Neutrophil (primary cell): ENCODE results near the gene F12.
A peak's percentile ranks its signal among the peaks of the same experiment; 100 is the strongest.
"Not testable (repeated sequence)": the region's sequence is repeated elsewhere in the genome, so short reads cannot be mapped to it uniquely, and the experiment has no call there.

Source experiments
- H3K27ac ChIP-seq: fragments of 200-600 bp; sonication (generic); 2 replicates; pipeline ENCODE4 v1.5.1; 2016; ENCODE audit warnings: mild to moderate bottlenecking, moderate library complexity
- H3K27me3 ChIP-seq: fragments of 200-600 bp; sonication (generic); 2 replicates; pipeline ENCODE4 v1.6.0; 2016; ENCODE audit warnings: mild to moderate bottlenecking
- H3K36me3 ChIP-seq: fragments of 200-600 bp; sonication (generic); 2 replicates; pipeline ENCODE4 v1.5.1; 2017
- H3K4me1 ChIP-seq, 2 experiments: fragments of 200-600 bp in 1 of 2; sonication (generic) in 1 of 2; 1 replicate in 1 of 2; 2 replicates in 1 of 2; pipeline versions ENCODE4 v1.5.1 to v1.6.1; 2013 to 2016; ENCODE audit warnings: low read depth in 1 of 2, low read length in 1 of 2, mild to moderate bottlenecking in 1 of 2, moderate library complexity in 1 of 2; ENCODE audit not compliant: control insufficient read depth in 1 of 2, insufficient read depth in 1 of 2
- H3K4me3 ChIP-seq, 2 experiments: fragments of 200-600 bp in 1 of 2; sonication (generic) in 1 of 2; 1 replicate in 1 of 2; 2 replicates in 1 of 2; pipeline ENCODE4 v1.5.1; 2013 to 2016; ENCODE audit warnings: low read depth in 1 of 2, low read length in 1 of 2, mild to moderate bottlenecking in 1 of 2, moderate library complexity in 1 of 2
- H3K9me3 ChIP-seq: fragments of 200-600 bp; sonication (generic); 2 replicates; pipeline ENCODE4 v1.5.1; 2016
- TF ChIP-seq, protein P1 (sequence below): fragments of 200-600 bp; sonication (generic); IDR thresholded peaks from 2 replicates; pipeline ENCODE4 v1.5.1; 2016; ENCODE audit warnings: antibody characterized with exemption

Gene F12

DNA sequence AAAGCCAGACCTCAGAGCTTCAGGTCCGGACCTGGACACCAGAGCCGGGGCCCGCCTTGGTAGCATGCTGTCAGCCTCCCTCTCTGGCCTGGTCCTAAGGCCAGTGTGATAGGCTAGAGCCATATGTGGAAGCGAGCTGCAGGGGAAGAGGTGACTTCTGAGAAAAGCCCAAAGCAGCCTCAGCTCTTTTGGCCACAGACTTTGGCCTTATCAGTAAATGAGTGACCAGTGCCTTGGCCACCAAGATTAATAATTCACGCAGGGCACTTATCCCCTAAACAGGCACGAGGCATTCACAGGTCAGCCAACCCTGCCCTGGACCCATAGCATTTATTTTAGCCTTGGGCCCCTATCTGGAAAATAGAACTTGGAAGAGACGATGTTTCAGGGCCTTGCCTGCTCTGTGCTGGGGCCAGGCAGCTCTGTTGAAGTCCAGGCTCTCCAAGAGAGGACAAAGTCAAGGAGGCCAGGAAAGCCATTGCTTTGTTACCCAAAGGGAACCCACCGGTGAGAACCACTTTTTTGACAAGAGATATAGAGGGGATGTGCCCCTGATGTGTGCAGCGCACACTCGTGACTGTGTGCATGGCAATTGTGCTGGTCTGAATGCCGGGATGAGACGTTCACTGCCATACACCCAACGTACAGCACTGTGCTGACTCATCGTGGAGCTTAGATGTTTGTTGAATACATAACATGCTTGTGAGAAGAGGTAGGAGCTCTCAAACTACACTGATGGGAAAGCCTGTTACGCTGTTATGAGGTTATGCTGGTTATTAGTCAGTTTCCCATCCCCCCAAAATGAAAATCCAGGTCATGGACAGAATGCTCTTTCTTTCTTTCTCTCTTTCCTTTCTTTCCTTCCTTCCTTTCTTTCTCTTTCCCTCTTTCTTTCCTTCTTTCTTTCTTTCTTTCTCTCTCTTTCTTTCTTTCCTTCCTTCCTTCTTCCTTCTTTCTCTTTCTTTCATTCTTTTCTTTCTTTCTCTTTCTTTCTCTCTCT lies 30.2 kb downstream of the F12 start:
- Histone ChIP-seq H3K4me3 (no peak overlapping the region), H3K27me3 (no peaks in the 10 kb centered on the region), H3K27ac (no peak overlapping the region), H3K4me1 (peaks cover 5% of the 10 kb centered on the region in 2 experiments), H3K9me3 (no peaks in the 10 kb centered on the region), H3K36me3 (peaks cover 11% of the 10 kb centered on the region)
- TF ChIP-seq, protein P1, sequence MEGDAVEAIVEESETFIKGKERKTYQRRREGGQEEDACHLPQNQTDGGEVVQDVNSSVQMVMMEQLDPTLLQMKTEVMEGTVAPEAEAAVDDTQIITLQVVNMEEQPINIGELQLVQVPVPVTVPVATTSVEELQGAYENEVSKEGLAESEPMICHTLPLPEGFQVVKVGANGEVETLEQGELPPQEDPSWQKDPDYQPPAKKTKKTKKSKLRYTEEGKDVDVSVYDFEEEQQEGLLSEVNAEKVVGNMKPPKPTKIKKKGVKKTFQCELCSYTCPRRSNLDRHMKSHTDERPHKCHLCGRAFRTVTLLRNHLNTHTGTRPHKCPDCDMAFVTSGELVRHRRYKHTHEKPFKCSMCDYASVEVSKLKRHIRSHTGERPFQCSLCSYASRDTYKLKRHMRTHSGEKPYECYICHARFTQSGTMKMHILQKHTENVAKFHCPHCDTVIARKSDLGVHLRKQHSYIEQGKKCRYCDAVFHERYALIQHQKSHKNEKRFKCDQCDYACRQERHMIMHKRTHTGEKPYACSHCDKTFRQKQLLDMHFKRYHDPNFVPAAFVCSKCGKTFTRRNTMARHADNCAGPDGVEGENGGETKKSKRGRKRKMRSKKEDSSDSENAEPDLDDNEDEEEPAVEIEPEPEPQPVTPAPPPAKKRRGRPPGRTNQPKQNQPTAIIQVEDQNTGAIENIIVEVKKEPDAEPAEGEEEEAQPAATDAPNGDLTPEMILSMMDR = no peak

DNA sequence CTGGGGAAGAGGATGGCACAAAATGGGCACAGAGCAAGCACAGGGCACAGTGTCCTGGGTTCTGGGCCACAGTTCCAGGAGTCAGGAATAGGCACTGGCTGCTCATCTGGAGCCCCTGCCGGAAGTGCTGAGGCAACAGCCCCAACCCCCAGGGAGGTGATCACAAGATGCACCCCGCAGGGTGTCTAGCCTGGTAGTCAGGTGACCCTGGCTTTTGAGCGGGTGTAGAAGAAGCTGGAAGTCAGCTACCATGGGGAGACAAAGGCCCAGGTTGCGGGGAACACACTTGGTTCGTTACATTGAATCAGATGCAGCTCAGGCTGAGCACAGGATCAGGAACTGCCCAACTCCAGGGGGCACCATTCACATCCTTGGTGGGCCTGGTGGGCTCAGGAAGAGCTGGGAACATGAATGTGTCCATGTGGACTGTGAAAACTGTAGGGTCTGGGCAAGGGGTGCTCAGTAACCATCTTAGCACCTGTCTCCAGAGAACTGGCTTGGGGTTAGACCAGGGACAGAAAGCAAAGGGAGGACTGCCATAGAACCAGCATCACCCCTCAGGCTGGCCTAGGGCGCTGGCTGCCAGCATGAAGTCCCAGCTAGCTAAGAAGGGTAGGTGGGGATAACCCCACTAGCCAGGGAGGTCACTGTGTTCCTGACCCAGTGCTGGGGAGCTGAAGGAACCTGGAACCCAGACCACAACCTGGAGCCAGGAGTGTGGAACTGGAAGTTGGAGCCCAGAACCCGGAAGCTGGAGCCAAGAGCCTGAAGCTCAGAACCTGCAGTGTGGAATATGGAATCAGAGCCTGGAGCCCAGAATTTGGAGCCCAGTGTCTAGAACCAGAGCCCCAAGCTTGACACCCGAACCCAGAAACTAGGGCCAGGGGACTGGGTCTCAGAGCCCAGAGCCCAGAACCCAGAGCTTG lies 31.2 kb downstream of the F12 start:
- H3K27ac ChIP-seq = no peak overlapping the region
- no peaks in the 10 kb centered on the region for H3K27me3 ChIP-seq
- no peak overlapping the region for H3K4me3 ChIP-seq
- no peaks in the 10 kb centered on the region for H3K9me3 ChIP-seq
- TF ChIP-seq, protein P1 = no peak
- H3K36me3 ChIP-seq = peaks cover 22% of the 10 kb centered on the region
- peaks cover 6 to 10% of the 10 kb centered on the region in 2 experiments for H3K4me1 ChIP-seq

DNA sequence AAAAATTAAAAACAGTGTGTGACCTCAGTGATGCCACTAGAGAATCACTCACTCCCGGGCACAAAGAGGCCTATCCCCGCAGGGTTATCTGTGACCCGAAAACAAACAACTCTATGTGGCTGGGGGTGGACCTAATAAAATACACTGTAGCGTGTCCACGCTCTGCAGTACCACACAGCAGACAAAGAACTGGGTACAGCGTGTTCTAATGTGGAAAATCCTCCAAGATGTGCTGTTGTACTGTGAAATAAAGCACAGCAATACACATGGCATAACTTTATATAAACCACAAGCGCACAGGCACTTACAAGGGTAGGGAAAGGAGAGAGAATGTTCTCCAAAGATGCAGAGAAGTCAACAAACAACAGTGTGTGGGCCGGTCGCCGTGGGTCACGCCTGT lies 33.3 kb downstream of the F12 start:
- H3K27ac ChIP-seq = no peak overlapping the region
- H3K36me3 ChIP-seq = peaks cover 42% of the 10 kb centered on the region
- H3K4me3 ChIP-seq = no peak overlapping the region
- no peaks in the 10 kb centered on the region for H3K9me3 ChIP-seq
- TF ChIP-seq, protein P1 = no peak
- no peaks in the 10 kb centered on the region for H3K27me3 ChIP-seq
- peaks cover 21 to 25% of the 10 kb centered on the region in 2 experiments for H3K4me1 ChIP-seq

DNA sequence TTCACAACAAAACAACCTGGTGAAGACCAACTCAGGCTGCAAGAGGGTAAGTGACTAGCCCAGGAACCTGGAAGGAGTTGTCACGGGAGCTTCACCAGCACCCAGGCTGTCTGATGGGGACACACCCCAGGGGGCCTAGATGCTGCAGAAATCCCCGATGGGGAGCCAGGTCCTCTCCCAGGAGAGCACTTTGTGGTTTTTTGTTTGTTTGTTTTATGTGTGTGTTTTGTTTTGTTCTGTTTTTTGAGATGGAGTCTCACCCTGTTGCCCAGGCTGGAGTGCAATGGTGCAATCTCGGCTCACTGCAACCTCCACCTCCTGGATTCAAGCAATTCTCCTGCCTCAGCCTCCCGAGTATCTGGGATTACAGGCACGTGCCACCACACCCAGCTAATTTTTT lies 33.8 kb downstream of the F12 start:
- H3K27ac ChIP-seq, H3K27me3 ChIP-seq, H3K9me3 ChIP-seq, H3K4me3 ChIP-seq: not testable (repeated sequence)
- peaks cover 46% of the 10 kb centered on the region for H3K36me3 ChIP-seq
- peaks cover 22 to 30% of the 10 kb centered on the region in 2 experiments for H3K4me1 ChIP-seq

DNA sequence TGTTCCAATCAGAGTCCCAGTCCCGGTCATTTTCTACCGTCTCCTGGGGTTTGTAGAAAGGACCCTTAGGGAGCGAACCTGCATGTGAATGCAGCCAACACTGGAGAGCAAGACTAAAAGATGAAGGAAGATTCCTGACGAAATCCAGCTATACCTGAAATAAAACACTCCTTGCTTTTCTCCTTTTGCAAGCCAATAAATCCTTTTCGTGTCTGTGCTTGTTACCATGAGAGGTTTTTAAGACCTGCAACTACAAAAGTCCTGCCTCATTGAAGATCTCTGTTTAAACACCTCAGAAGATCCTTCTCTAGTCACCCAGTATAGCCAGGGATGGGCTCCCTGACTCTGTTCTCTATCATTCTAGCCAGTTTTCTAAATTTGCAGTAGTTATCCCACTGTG lies 35.2 kb downstream of the F12 start:
- Histone ChIP-seq H3K9me3 (no peaks in the 10 kb centered on the region), H3K36me3 (peaks cover 59% of the 10 kb centered on the region), H3K4me1 (peaks cover 25 to 43% of the 10 kb centered on the region in 2 experiments), H3K4me3 (no peak overlapping the region), H3K27me3 (no peaks in the 10 kb centered on the region), H3K27ac (peak overlapping the region; percentile 81)
- TF ChIP-seq, protein P1 = no peak
